HL-60 (cell line): ENCODE results near the gene ARHGAP26.

Source experiments
- DNase-seq, 2 experiments: peaks; one replicate each; pipeline ENCODE4 v3.0.0-alpha.2; 2010 to 2020; ENCODE audit warnings: low read depth in 1 of 2, low spot score in 1 of 2
- H3K27ac ChIP-seq: fragments of 250-450 bp; sonication (Bioruptor Pico); replicated peaks from 2 replicates; pipeline ENCODE4 v1.5.1; 2020; ENCODE audit warnings: mild to moderate bottlenecking, moderate library complexity
- H3K27me3 ChIP-seq: fragments of 250-450 bp; sonication (Bioruptor Pico); 2 replicates; pipeline ENCODE4 v1.5.1; 2021; ENCODE audit warnings: mild to moderate bottlenecking, moderate library complexity; ENCODE audit not compliant: insufficient read depth, poor library complexity, severe bottlenecking
- H3K4me3 ChIP-seq: replicated peaks from 2 replicates; pipeline ENCODE4 v1.5.1; 2011; ENCODE audit warnings: mild to moderate bottlenecking, control low read depth, low read length; ENCODE audit not compliant: insufficient read depth
- CTCF ChIP-seq: IDR thresholded peaks from one replicate; pipeline ENCODE4 v1.5.1; 2011; ENCODE audit warnings: low read length, control low read depth, inconsistent platforms; ENCODE audit not compliant: insufficient read depth
- GABPA ChIP-seq: IDR thresholded peaks from 2 replicates; pipeline ENCODE4 v1.6.1; 2012; ENCODE audit warnings: low read depth
- POLR2AphosphoS5 ChIP-seq: IDR thresholded peaks from 2 replicates; pipeline ENCODE4 v1.6.1; 2012; ENCODE audit warnings: low read depth
- REST ChIP-seq: IDR thresholded peaks from 2 replicates; pipeline ENCODE4 v1.6.1; 2012; ENCODE audit warnings: low read depth; ENCODE audit not compliant: insufficient replicate concordance
- SPI1 ChIP-seq: IDR thresholded peaks from 2 replicates; pipeline ENCODE4 v1.6.1; 2012; ENCODE audit warnings: low read depth, mild to moderate bottlenecking, borderline replicate concordance

ARHGAP26 gene

GRCh38 chr5:142749321-142749720 lies 20.9 kb upstream of the ARHGAP26 start:
- TF ChIP-seq SPI1 (no peak; the same call in 1 of the 2 replicates), POLR2AphosphoS5 (no peak), CTCF (no peak), GABPA (no peak), REST (no peak)
- Histone ChIP-seq H3K27ac (no peak overlapping the region), H3K27me3 (no peaks in the 10 kb centered on the region)

GRCh38 chr5:142753116-142753631 lies 17.0 kb upstream of the ARHGAP26 start:
- H3K27ac ChIP-seq = no peak overlapping the region
- no peak for DNase-seq
- H3K4me3 ChIP-seq = no peak overlapping the region
- no peaks in the 10 kb centered on the region for H3K27me3 ChIP-seq
- TF ChIP-seq POLR2AphosphoS5 = no peak
- TF ChIP-seq SPI1 = peak; percentile 71; the same call in 1 of the 2 replicates

More at GRCh38 chr5:142749321-142749720, 20.9 kb upstream of the ARHGAP26 start:
- H3K4me3 ChIP-seq = no peak overlapping the region
- DNase-seq = peak; percentile 32 to 73

GRCh38 chr5:142754031-142754430 lies 16.1 kb upstream of the ARHGAP26 start:
- Histone ChIP-seq H3K27ac (no peak overlapping the region), H3K4me3 (no peak overlapping the region), H3K27me3 (no peaks in the 10 kb centered on the region)
- TF ChIP-seq GABPA = no peak
- TF ChIP-seq SPI1 = no peak
- no peak for TF ChIP-seq REST
- TF ChIP-seq POLR2AphosphoS5 = no peak
- TF ChIP-seq CTCF = no peak
- no peak for DNase-seq

GRCh38 chr5:142756576-142756975 lies 13.6 kb upstream of the ARHGAP26 start:
- no peak for TF ChIP-seq CTCF
- no peak for TF ChIP-seq POLR2AphosphoS5
- TF ChIP-seq REST = no peak
- no peak for TF ChIP-seq SPI1
- no peak for TF ChIP-seq GABPA
- H3K4me3 ChIP-seq = no peak overlapping the region
- no peak overlapping the region for H3K27ac ChIP-seq
- DNase-seq = no peak
- no peaks in the 10 kb centered on the region for H3K27me3 ChIP-seq
